WTC11 (cell line): ENCODE measurements around the gene SCGB1C1. TPM values are rescaled to one million over a fixed set of nuclear protein-coding genes. Genes with fewer than 3 reads are reported as not detected.
"Not testable (repeated sequence)": the region's sequence is repeated elsewhere in the genome, so short reads cannot be mapped to it uniquely, and the experiment has no call there.

Experiments used
- ATAC-seq: fragments of 200-7000 bp; cut with Tn5 transposase; 2 replicates; pipeline ENCODE4 v1.10.0; 2021; ENCODE audit warnings: mild to moderate bottlenecking, moderate library complexity
- CTCF ChIA-PET: fragments of 300-600 bp; sonication (Branson Sonifier 250); formaldehyde crosslinking; loops from one replicate; lab custom pipeline; 2021; ENCODE audit warnings: antibody characterized with exemption; lab: Charles Lee
- POLR2A ChIA-PET: fragments of 350-600 bp; sonication (Branson Sonifier 250); formaldehyde crosslinking; loops from one replicate; lab custom pipeline; 2021; ENCODE audit warnings: antibody characterized with exemption; lab: Charles Lee
- DNase-seq: peaks from one replicate; pipeline ENCODE4 v3.0.0; 2021; ENCODE audit warnings: low spot score
- H3K27ac Mint-ChIP-seq: 2 replicates; pipeline ENCODE4 v1.8.0; 2021; ENCODE audit warnings: mixed read lengths
- H3K27me3 Mint-ChIP-seq: 2 replicates; pipeline ENCODE4 v1.8.0; 2021; ENCODE audit warnings: low read depth, mild to moderate bottlenecking, moderate library complexity, mixed read lengths
- H3K36me3 Mint-ChIP-seq: 2 replicates; pipeline ENCODE4 v1.8.0; 2021; ENCODE audit warnings: mixed read lengths
- H3K4me1 Mint-ChIP-seq: 2 replicates; pipeline ENCODE4 v1.8.0; 2022; ENCODE audit warnings: mixed read lengths
- H3K4me3 Mint-ChIP-seq: 2 replicates; pipeline ENCODE4 v1.8.0; 2021; ENCODE audit warnings: mild to moderate bottlenecking, moderate library complexity, mixed read lengths
- H3K9me3 Mint-ChIP-seq: 2 replicates; pipeline ENCODE4 v1.8.0; 2021; ENCODE audit warnings: mixed read lengths
- ARID4B ChIP-seq: sonication (generic); formaldehyde crosslinking; IDR thresholded peaks from 2 replicates; pipeline ENCODE4 v1.8.0; 2023; ENCODE audit warnings: missing genetic modification reagents, mild to moderate bottlenecking, borderline replicate concordance
- ATF6 ChIP-seq: sonication (generic); formaldehyde crosslinking; IDR thresholded peaks from 2 replicates; pipeline ENCODE4 v1.8.1; 2023; ENCODE audit warnings: mild to moderate bottlenecking, missing genetic modification reagents
- E2F5 ChIP-seq: sonication (generic); formaldehyde crosslinking; IDR thresholded peaks from 2 replicates; pipeline ENCODE4 v1.8.1; 2022; ENCODE audit warnings: mild to moderate bottlenecking, moderate library complexity, missing genetic modification reagents
- ESRRA ChIP-seq: sonication (generic); formaldehyde crosslinking; IDR thresholded peaks from 2 replicates; pipeline ENCODE4 v1.8.1; 2022; ENCODE audit warnings: mild to moderate bottlenecking, missing genetic modification reagents, borderline replicate concordance
- FOXK1 ChIP-seq: sonication (generic); formaldehyde crosslinking; IDR thresholded peaks from 2 replicates; pipeline ENCODE4 v1.8.0; 2022; ENCODE audit warnings: mild to moderate bottlenecking, moderate library complexity, missing genetic modification reagents
- JUN ChIP-seq: sonication (generic); formaldehyde crosslinking; IDR thresholded peaks from 2 replicates; pipeline ENCODE4 v1.8.0; 2023; ENCODE audit warnings: mild to moderate bottlenecking, missing genetic modification reagents
- MAX ChIP-seq: sonication (generic); formaldehyde crosslinking; IDR thresholded peaks from 2 replicates; pipeline ENCODE4 v1.8.0; 2022; ENCODE audit warnings: mild to moderate bottlenecking, missing genetic modification reagents
- MLX ChIP-seq: sonication (generic); formaldehyde crosslinking; IDR thresholded peaks from 2 replicates; pipeline ENCODE4 v1.8.1; 2023; ENCODE audit warnings: mild to moderate bottlenecking, missing genetic modification reagents, moderate library complexity
- MYBL2 ChIP-seq: sonication (generic); formaldehyde crosslinking; IDR thresholded peaks from 2 replicates; pipeline ENCODE4 v1.8.1; 2023; ENCODE audit warnings: mild to moderate bottlenecking, moderate library complexity, missing genetic modification reagents
- PREB ChIP-seq: sonication (generic); formaldehyde crosslinking; IDR thresholded peaks from 2 replicates; pipeline ENCODE4 v1.8.1; 2022; ENCODE audit warnings: mild to moderate bottlenecking, missing genetic modification reagents, moderate library complexity, borderline replicate concordance
- RELA ChIP-seq: sonication (generic); formaldehyde crosslinking; IDR thresholded peaks from 2 replicates; pipeline ENCODE4 v1.8.1; 2022; ENCODE audit warnings: missing genetic modification reagents, mild to moderate bottlenecking, borderline replicate concordance
- RORB ChIP-seq: fragments of 250-450 bp; sonication (Bioruptor Pico); IDR thresholded peaks from 2 replicates; pipeline ENCODE4 v1.9.0; 2021; ENCODE audit warnings: mild to moderate bottlenecking
- TEAD1 ChIP-seq: sonication (generic); formaldehyde crosslinking; IDR thresholded peaks from 2 replicates; pipeline ENCODE4 v1.8.0; 2022; ENCODE audit warnings: mild to moderate bottlenecking, missing genetic modification reagents
- TP53 ChIP-seq: sonication (generic); formaldehyde crosslinking; IDR thresholded peaks from 2 replicates; pipeline ENCODE4 v1.8.1; 2023; ENCODE audit warnings: mild to moderate bottlenecking, missing genetic modification reagents
- USF1 ChIP-seq: sonication (generic); formaldehyde crosslinking; IDR thresholded peaks from 2 replicates; pipeline ENCODE4 v1.8.0; 2022; ENCODE audit warnings: mild to moderate bottlenecking, missing genetic modification reagents
- ZNF219 ChIP-seq: sonication (generic); formaldehyde crosslinking; IDR thresholded peaks from 2 replicates; pipeline ENCODE4 v1.8.0; 2023; ENCODE audit warnings: missing genetic modification reagents, mild to moderate bottlenecking, borderline replicate concordance
- ZNF232 ChIP-seq: sonication (generic); formaldehyde crosslinking; IDR thresholded peaks from 2 replicates; pipeline ENCODE4 v1.8.0; 2022; ENCODE audit warnings: mild to moderate bottlenecking, missing genetic modification reagents
- ZNF281 ChIP-seq: sonication (generic); formaldehyde crosslinking; IDR thresholded peaks from 2 replicates; pipeline ENCODE4 v1.8.0; 2023; ENCODE audit warnings: mild to moderate bottlenecking, missing genetic modification reagents
- ZNF396 ChIP-seq: fragments of 250-450 bp; sonication (Bioruptor Pico); IDR thresholded peaks from 2 replicates; pipeline ENCODE4 v1.8.0; 2021; ENCODE audit warnings: mild to moderate bottlenecking, moderate library complexity, borderline replicate concordance
- total RNA-seq: library from RNA; stranded (reverse); gene quantifications from 3 replicates; pipeline ENCODE4 v1.2.3, GENCODE V29; 2021

SCGB1C1 gene
- total RNA-seq, 1 experiment from 2014 or later, result not detected

GRCh38 chr11:218815-219593, 26.1 kb downstream of the SCGB1C1 start:
- no peak overlapping the region for H3K27ac Mint-ChIP-seq
- no peak for DNase-seq
- CTCF ChIA-PET, result interaction anchor here (1.6 kb wide), 1 partner anchor 32 kb away, joined by 6 read pairs; no protein-coding TSS in a partner anchor

GRCh38 chr11:220641-221215, 27.9 kb downstream of the SCGB1C1 start:
- POLR2A ChIA-PET, H3K27me3 Mint-ChIP-seq, H3K4me3 Mint-ChIP-seq, DNase-seq, H3K36me3 Mint-ChIP-seq, ATAC-seq, H3K27ac Mint-ChIP-seq, CTCF ChIA-PET, H3K9me3 Mint-ChIP-seq, H3K4me1 Mint-ChIP-seq: not testable (repeated sequence)

More at GRCh38 chr11:218815-219593, 26.1 kb downstream of the SCGB1C1 start:
- H3K4me1 Mint-ChIP-seq, result no peaks in the 10 kb centered on the region
- H3K4me3 Mint-ChIP-seq, result no peak overlapping the region
- no peak for TF ChIP-seq PREB (CRISPR knock-in tag)
- no peak for TF ChIP-seq ZNF396 (CRISPR knock-in tag)
- no peak for TF ChIP-seq ESRRA
- no peak for TF ChIP-seq MAX
- TF ChIP-seq RELA, result no peak
- TF ChIP-seq ATF6 (CRISPR knock-in tag), result no peak
- TF ChIP-seq JUN (CRISPR knock-in tag), result no peak
- TF ChIP-seq ZNF219 (CRISPR knock-in tag), result no peak
- TF ChIP-seq ZNF281, result no peak
- TF ChIP-seq MLX, result no peak
- no peak for TF ChIP-seq E2F5
- TF ChIP-seq ZNF232 (CRISPR knock-in tag), result no peak
- TF ChIP-seq TEAD1, result no peak
- no peak for ATAC-seq
- H3K36me3 Mint-ChIP-seq, result peaks cover 15% of the 10 kb centered on the region
- no peaks in the 10 kb centered on the region for H3K27me3 Mint-ChIP-seq
- POLR2A ChIA-PET, result no interaction called here
- no peaks in the 10 kb centered on the region for H3K9me3 Mint-ChIP-seq

GRCh38 chr11:221539-221938, 28.7 kb downstream of the SCGB1C1 start:
- Mint-ChIP-seq H3K4me1 (no peaks in the 10 kb centered on the region), H3K9me3 (no peaks in the 10 kb centered on the region), H3K27ac (no peak overlapping the region), H3K27me3 (no peaks in the 10 kb centered on the region), H3K4me3 (no peak overlapping the region), H3K36me3 (no peaks in the 10 kb centered on the region)
- ChIA-PET CTCF (no interaction called here), POLR2A (no interaction called here)
- no peak for DNase-seq
- ATAC-seq, result no peak
- TF ChIP-seq ARID4B (CRISPR knock-in tag) (no peak), MYBL2 (CRISPR knock-in tag) (no peak), TP53 (CRISPR knock-in tag) (no peak), RORB (CRISPR knock-in tag) (no peak), FOXK1 (CRISPR knock-in tag) (no peak), USF1 (CRISPR knock-in tag) (no peak)
